Activated T-cell treated with anti-CD3 and anti-CD28 coated beads, Interleukin-2, amount 50 U/mL, for 72 hours (primary cell): ENCODE data around the gene SLC11A1. TPM values are rescaled to one million over a fixed set of nuclear protein-coding genes. Genes with fewer than 3 reads are reported as not detected.

Source experiments
- ATAC-seq, 2 donors: fragments of 150-1000 bp; cut with Tn5 transposase; replicated peaks in 1 of 2; 2 replicates each; pipeline ENCODE4 v1.10.0; 2021; ENCODE audit warnings: moderate library complexity in 2 of 2, mild to moderate bottlenecking in 1 of 2
- DNase-seq, 2 donors: peaks; one replicate each; pipeline ENCODE4 v3.0.0; 2021 to 2022; ENCODE audit warnings: mixed read lengths in 1 of 2
- H3K27ac Mint-ChIP-seq: one replicate; pipeline ENCODE4 v1.8.0; 2022; ENCODE audit warnings: mild to moderate bottlenecking, moderate library complexity, mixed read lengths
- H3K27me3 Mint-ChIP-seq: one replicate; pipeline ENCODE4 v1.8.0; 2022; ENCODE audit warnings: low read depth, mixed read lengths
- H3K36me3 Mint-ChIP-seq, 2 donors: one replicate each; pipeline ENCODE4 v1.8.0; 2022; ENCODE audit warnings: mixed read lengths in 2 of 2, mild to moderate bottlenecking in 1 of 2; ENCODE audit not compliant: insufficient read depth in 2 of 2
- H3K4me1 Mint-ChIP-seq: one replicate; pipeline ENCODE4 v1.8.0; 2022; ENCODE audit warnings: low read depth, mixed read lengths
- H3K4me3 Mint-ChIP-seq, 2 donors: one replicate each; pipeline ENCODE4 v1.8.0; 2022; ENCODE audit warnings: mild to moderate bottlenecking in 2 of 2, mixed read lengths in 2 of 2, moderate library complexity in 2 of 2
- H3K9me3 Mint-ChIP-seq, 2 donors: one replicate each; pipeline ENCODE4 v1.8.0; 2022; ENCODE audit warnings: mixed read lengths in 2 of 2
- total RNA-seq, 2 donors: library from RNA; stranded (reverse); gene quantifications; one replicate each; pipeline ENCODE4 v1.2.3, GENCODE V29; 2022

The SLC11A1 gene
- total RNA-seq, 2 donors from 2014 or later = 0.19 TPM; not detected in 1

GRCh38 chr2:218430721-218431120 lies 48.6 kb downstream of the SLC11A1 start:
- Mint-ChIP-seq H3K27me3 (no peaks in the 10 kb centered on the region), H3K27ac (no peak overlapping the region), H3K4me3 (no peak overlapping the region), H3K36me3 (no peaks in the 10 kb centered on the region), H3K4me1 (no peaks in the 10 kb centered on the region), H3K9me3 (no peaks in the 10 kb centered on the region)
- DNase-seq (no peak), ATAC-seq (no peak)

GRCh38 chr2:218431878-218432277 lies 49.8 kb downstream of the SLC11A1 start:
- no peak overlapping the region for H3K4me3 Mint-ChIP-seq
- no peaks in the 10 kb centered on the region for H3K9me3 Mint-ChIP-seq
- H3K4me1 Mint-ChIP-seq = no peaks in the 10 kb centered on the region
- H3K36me3 Mint-ChIP-seq = no peaks in the 10 kb centered on the region
- H3K27me3 Mint-ChIP-seq = no peaks in the 10 kb centered on the region
- no peak for DNase-seq
- no peak overlapping the region for H3K27ac Mint-ChIP-seq
- no peak for ATAC-seq

- Mint-ChIP-seq H3K9me3 (no peaks in the 10 kb centered on the region), H3K36me3 (no peaks in the 10 kb centered on the region), H3K4me3 (no peak overlapping the region), H3K4me1 (no peaks in the 10 kb centered on the region), H3K27ac (no peak overlapping the region), H3K27me3 (no peaks in the 10 kb centered on the region)
- no peak for DNase-seq
- no peak for ATAC-seq
These were observed 50.7 kb downstream of the SLC11A1 start for GRCh38 chr2:218432676-218433365.

DNA sequence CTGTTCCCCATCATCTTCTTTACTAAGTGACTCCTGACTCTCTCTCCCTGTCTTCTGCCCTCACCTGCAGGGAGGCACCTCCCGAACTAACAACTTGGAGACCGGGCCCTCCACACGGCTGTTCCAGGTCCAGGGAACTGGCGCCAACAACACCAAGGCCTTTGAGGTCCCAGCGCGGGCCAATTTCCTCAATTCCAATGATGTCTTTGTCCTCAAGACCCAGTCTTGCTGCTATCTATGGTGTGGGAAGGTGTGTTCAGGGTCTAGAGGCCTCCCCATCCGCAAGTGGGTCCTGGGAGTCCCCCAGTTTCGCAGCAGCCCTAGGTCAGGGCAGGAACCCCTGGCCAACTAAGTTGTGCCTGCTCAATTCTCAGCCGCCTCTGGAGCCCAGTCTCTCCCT lies 52.4 kb downstream of the SLC11A1 start:
- DNase-seq (no peak), ATAC-seq (no peak)
- Mint-ChIP-seq H3K27ac (no peak overlapping the region), H3K27me3 (no peaks in the 10 kb centered on the region), H3K36me3 (no peaks in the 10 kb centered on the region), H3K9me3 (no peaks in the 10 kb centered on the region), H3K4me3 (no peak overlapping the region), H3K4me1 (no peaks in the 10 kb centered on the region)

DNA sequence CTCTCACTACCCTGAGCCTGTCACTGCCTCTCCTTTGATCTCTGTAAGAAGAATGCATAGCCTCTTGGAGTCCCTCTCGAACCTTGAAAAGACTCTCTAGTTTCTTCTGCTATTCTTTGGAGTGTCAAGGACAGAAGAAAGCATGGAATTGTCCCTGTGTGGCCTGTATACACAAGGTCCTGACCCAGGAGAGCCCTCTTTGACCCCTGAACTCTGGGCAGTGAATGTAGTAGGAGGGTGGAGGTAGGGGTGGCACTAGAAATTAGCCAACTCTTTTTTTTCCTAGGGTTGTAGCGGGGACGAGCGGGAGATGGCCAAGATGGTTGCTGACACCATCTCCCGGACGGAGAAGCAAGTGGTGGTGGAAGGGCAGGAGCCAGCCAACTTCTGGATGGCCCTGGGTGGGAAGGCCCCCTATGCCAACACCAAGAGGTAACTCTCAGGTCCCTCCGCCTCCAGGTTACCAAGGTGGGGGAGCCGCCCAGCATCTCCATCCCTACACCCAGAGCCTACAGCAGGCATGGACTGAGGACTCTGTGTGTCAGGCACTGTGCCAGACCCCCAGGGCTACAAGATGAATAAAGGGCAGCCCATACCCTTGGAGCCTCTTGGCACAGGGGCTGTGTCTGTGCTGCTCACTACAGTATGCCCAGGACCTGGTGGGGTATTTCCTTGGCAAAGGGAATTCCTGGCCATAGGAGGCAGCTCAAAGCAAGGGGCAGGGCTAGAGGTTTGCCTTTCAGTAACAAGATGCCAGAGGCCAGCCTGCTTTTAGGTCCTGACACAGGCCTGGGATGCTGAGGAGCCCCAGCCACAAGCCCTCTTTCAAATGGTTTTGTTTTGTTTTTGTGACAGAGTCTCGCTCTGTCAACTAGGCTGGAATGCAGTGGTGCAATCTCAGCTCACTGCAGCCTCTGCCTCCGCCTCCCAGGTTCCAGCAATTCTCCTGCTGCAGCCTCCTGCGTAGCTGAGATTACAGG lies 53.2 kb downstream of the SLC11A1 start:
- DNase-seq (no peak), ATAC-seq (no peak)
- Mint-ChIP-seq H3K36me3 (no peaks in the 10 kb centered on the region), H3K9me3 (no peaks in the 10 kb centered on the region), H3K4me3 (no peak overlapping the region), H3K27me3 (no peaks in the 10 kb centered on the region), H3K4me1 (no peaks in the 10 kb centered on the region), H3K27ac (no peak overlapping the region)

- no peak for DNase-seq
These were observed 54.9 kb downstream of the SLC11A1 start for GRCh38 chr2:218436992-218437391.

DNA sequence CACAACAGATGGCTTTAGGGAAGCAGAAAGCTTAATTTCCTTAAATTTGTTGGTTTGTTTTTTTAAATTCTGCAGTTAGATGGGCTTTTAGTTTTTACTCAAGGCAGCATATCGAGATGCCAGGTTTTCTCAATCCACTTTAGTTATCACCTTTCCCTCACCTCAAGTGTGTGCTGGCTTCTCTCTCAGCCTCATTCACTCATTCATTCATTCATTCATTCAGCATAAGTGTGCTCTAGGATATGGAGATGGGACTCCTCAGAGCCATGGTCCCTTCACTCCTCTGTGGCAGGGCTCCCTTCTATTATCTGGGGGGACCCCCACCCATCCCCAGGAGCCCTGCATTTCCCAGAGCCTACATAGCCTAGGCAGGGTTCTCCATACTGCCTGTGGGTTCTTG lies 55.9 kb downstream of the SLC11A1 start:
- Mint-ChIP-seq H3K27ac (no peak overlapping the region), H3K36me3 (no peaks in the 10 kb centered on the region), H3K9me3 (no peaks in the 10 kb centered on the region), H3K27me3 (no peaks in the 10 kb centered on the region), H3K4me3 (no peak overlapping the region), H3K4me1 (no peaks in the 10 kb centered on the region)
- ATAC-seq (no peak), DNase-seq (no peak)

More at GRCh38 chr2:218436992-218437391, 54.9 kb downstream of the SLC11A1 start:
- no peaks in the 10 kb centered on the region for H3K27me3 Mint-ChIP-seq
- no peaks in the 10 kb centered on the region for H3K36me3 Mint-ChIP-seq
- H3K27ac Mint-ChIP-seq = no peak overlapping the region
- H3K9me3 Mint-ChIP-seq = no peaks in the 10 kb centered on the region
- H3K4me1 Mint-ChIP-seq = no peaks in the 10 kb centered on the region
- no peak overlapping the region for H3K4me3 Mint-ChIP-seq
- ATAC-seq = no peak

DNA sequence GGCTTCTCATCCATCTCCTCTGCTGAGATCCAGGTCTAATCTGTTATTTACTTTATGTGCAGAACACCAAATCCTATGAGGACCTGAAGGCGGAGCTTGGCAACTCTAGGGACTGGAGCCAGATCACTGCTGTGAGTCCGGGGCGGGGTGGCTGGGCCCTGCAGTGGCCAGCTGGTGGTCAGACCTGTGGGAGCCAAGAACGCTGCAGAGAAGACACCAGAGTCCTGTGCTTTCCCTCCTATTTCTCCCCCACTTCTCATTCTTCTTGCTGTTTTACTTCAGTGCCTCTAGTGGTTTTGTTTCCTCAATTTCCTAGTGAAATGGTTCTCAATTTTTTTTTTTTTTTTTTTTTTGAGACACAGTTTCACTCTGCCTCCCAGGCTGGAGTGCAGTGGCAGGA lies 56.5 kb downstream of the SLC11A1 start:
- no peaks in the 10 kb centered on the region for H3K4me1 Mint-ChIP-seq
- H3K27ac Mint-ChIP-seq = no peak overlapping the region
- DNase-seq (no peak), ATAC-seq (no peak)
- H3K27me3 Mint-ChIP-seq = no peaks in the 10 kb centered on the region
- no peaks in the 10 kb centered on the region for H3K9me3 Mint-ChIP-seq
- no peaks in the 10 kb centered on the region for H3K36me3 Mint-ChIP-seq
- no peak overlapping the region for H3K4me3 Mint-ChIP-seq

- no peaks in the 10 kb centered on the region for H3K9me3 Mint-ChIP-seq
- ATAC-seq = no peak
These were observed 62.8 kb downstream of the SLC11A1 start for GRCh38 chr2:218444692-218445357.

DNA sequence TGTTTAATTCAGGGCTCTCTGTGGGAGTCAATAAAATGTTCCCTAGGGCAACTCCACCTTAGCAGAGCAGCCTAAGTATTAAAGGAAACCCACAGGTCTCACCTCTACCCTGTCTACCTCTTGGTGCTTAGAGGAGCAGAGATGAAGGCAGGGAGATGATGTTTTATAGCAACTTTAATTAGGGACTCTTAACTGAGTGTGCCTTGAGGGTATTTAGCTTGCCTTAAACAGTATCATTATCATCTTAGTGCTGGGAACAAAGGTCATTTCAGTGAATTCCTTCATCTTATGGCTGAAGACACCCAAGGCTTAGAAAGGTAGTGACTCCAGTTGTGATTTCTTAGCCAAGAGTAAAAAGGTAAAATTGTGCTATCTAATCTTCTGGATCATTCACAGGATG lies 63.5 kb downstream of the SLC11A1 start:
- peaks cover 2 to 13% of the 10 kb centered on the region in 2 donors for H3K36me3 Mint-ChIP-seq
- no peak for DNase-seq
- H3K4me1 Mint-ChIP-seq = no peaks in the 10 kb centered on the region
- no peaks in the 10 kb centered on the region for H3K27me3 Mint-ChIP-seq
- H3K4me3 Mint-ChIP-seq = no peak overlapping the region
- no peak for ATAC-seq
- no peak overlapping the region for H3K27ac Mint-ChIP-seq
- H3K9me3 Mint-ChIP-seq = no peaks in the 10 kb centered on the region

More at GRCh38 chr2:218444692-218445357, 62.8 kb downstream of the SLC11A1 start:
- no peak overlapping the region for H3K4me3 Mint-ChIP-seq
- DNase-seq = no peak
- peaks cover 2 to 13% of the 10 kb centered on the region in 2 donors for H3K36me3 Mint-ChIP-seq
- H3K27me3 Mint-ChIP-seq = no peaks in the 10 kb centered on the region
- no peak overlapping the region for H3K27ac Mint-ChIP-seq
- no peaks in the 10 kb centered on the region for H3K4me1 Mint-ChIP-seq

Other genes with a start within 250 kb of the SLC11A1 start
- not detected for gene CXCR1, start 215.3 kb upstream of the SLC11A1 start, total RNA-seq
- 100 to 1,000 TPM; 517 to 533 TPM for gene ARPC2, start 165.1 kb upstream of the SLC11A1 start, total RNA-seq
- 1 to 10 TPM in 1 of 2 donors, under 1 TPM in 1; 0.76 to 1.4 TPM for gene GPBAR1, start 121.3 kb upstream of the SLC11A1 start, total RNA-seq
- gene AAMP, start 112.1 kb upstream of the SLC11A1 start, total RNA-seq = 10 to 100 TPM; 51.7 to 63.0 TPM
- 10 to 100 TPM; 14.7 to 17.7 TPM for gene PNKD, start 111.8 kb upstream of the SLC11A1 start, total RNA-seq
- gene TMBIM1, start 89.8 kb upstream of the SLC11A1 start, total RNA-seq = 10 to 100 TPM; 64.5 to 75.1 TPM
- gene CATIP, start 25.4 kb upstream of the SLC11A1 start, total RNA-seq = not detected
- 10 to 100 TPM; 76.7 to 79.0 TPM for gene CTDSP1, start 17.6 kb downstream of the SLC11A1 start, total RNA-seq
- not detected for gene VIL1, start 36.9 kb downstream of the SLC11A1 start, total RNA-seq
- gene USP37, start 186.1 kb downstream of the SLC11A1 start, total RNA-seq = 10 to 100 TPM; 31.6 to 35.3 TPM
- gene CNOT9, start 186.6 kb downstream of the SLC11A1 start, total RNA-seq = 10 to 100 TPM; 80.8 to 82.9 TPM
- under 1 TPM; 0.24 to 0.35 TPM for gene PLCD4, start 225.6 kb downstream of the SLC11A1 start, total RNA-seq